NCI-H187 treated with DMSO at 0.1 percent for 48 hours (cell line): Measurements from ENCODE around the gene CRK.
A peak's percentile ranks its signal among the peaks of the same experiment; 100 is the strongest.

ENCODE experiments used
- DNase-seq: peaks from one replicate; lab custom pipeline; 2025; lab: John Stamatoyannopoulos, UW

CRK gene

GRCh38 chr17:1455797-1456599, at the start of gene CRK:
Gene CRK, minus strand, starts transcription at chr17:1456232. Its CDS starts 115 bp downstream, at chr17:1456117.
- DNase-seq, result peak; percentile 34

GRCh38 chr17:1505586-1505985, 49.6 kb upstream of the CRK start:
- DNase-seq, result no peak

- no peak for DNase-seq
These were observed 48.8 kb upstream of the CRK start for GRCh38 chr17:1504866-1505265.

- DNase-seq, result no peak
These were observed 47.7 kb upstream of the CRK start for GRCh38 chr17:1503699-1504098.

- DNase-seq, result no peak
These were observed 42.8 kb upstream of the CRK start for GRCh38 chr17:1498869-1499268.

GRCh38 chr17:1498233-1498632, 42.2 kb upstream of the CRK start:
- DNase-seq, result no peak

GRCh38 chr17:1497831-1498230, 41.8 kb upstream of the CRK start:
- DNase-seq, result no peak

- no peak for DNase-seq
These were observed 40.8 kb upstream of the CRK start for GRCh38 chr17:1496869-1497268.

- DNase-seq, result no peak
These were observed 39.4 kb upstream of the CRK start for GRCh38 chr17:1495265-1495989.

GRCh38 chr17:1494736-1495253, 38.8 kb upstream of the CRK start:
- DNase-seq, result no peak

GRCh38 chr17:1494203-1494602, 38.2 kb upstream of the CRK start:
- no peak for DNase-seq

- DNase-seq, result no peak
These were observed 37.4 kb upstream of the CRK start for GRCh38 chr17:1493291-1493980.

GRCh38 chr17:1492249-1493206, 36.5 kb upstream of the CRK start, which contains the start of gene MYO1C:
Gene MYO1C, minus strand, starts transcription at chr17:1492686. Its CDS starts 199 bp downstream, at chr17:1492487.
- DNase-seq, result no peak

- DNase-seq, result no peak
These were observed 35.6 kb upstream of the CRK start for GRCh38 chr17:1491443-1492248.

- DNase-seq, result no peak
These were observed 34.8 kb upstream of the CRK start for GRCh38 chr17:1490643-1491442.

- DNase-seq, result no peak
These were observed 32.8 kb upstream of the CRK start for GRCh38 chr17:1488826-1489270.

GRCh38 chr17:1487939-1488825, 32.1 kb upstream of the CRK start:
- DNase-seq, result no peak
